Neural progenitor cell (in vitro differentiated cells): ENCODE measurements around the gene TRIM66. TPM values are rescaled to one million over a fixed set of nuclear protein-coding genes. Genes with fewer than 3 reads are reported as not detected.

ENCODE experiments used
- DNase-seq: peaks from one replicate; pipeline ENCODE4 v3.0.0-alpha.2; 2016; ENCODE audit warnings: low spot score
- H2AFZ ChIP-seq: fragments of 200-600 bp; sonication (generic); replicated peaks from 2 replicates; pipeline ENCODE4 v1.6.1; 2016; ENCODE audit warnings: antibody characterized with exemption
- H3F3A ChIP-seq: fragments of 200-600 bp; sonication (generic); 2 replicates; pipeline ENCODE4 v1.6.1; 2016; ENCODE audit warnings: antibody characterized with exemption, low read depth
- H3K27ac ChIP-seq: fragments of 200-600 bp; sonication (generic); 2 replicates; pipeline ENCODE4 v1.5.1; 2016; ENCODE audit warnings: mild to moderate bottlenecking
- H3K27me3 ChIP-seq: fragments of 200-600 bp; sonication (generic); 2 replicates; pipeline ENCODE4 v1.6.1; 2016; ENCODE audit warnings: mild to moderate bottlenecking, moderate library complexity
- H3K36me3 ChIP-seq: fragments of 200-600 bp; sonication (generic); 2 replicates; pipeline ENCODE4 v1.5.1; 2016
- H3K4me1 ChIP-seq: fragments of 200-600 bp; sonication (generic); 2 replicates; pipeline ENCODE4 v1.6.1; 2016; ENCODE audit warnings: mixed run types
- H3K4me2 ChIP-seq: fragments of 200-600 bp; sonication (generic); 2 replicates; pipeline ENCODE4 v1.6.1; 2016
- H3K4me3 ChIP-seq: fragments of 200-600 bp; sonication (generic); 2 replicates; pipeline ENCODE4 v1.5.1; 2016
- H3K79me2 ChIP-seq: fragments of 200-600 bp; sonication (generic); 2 replicates; pipeline ENCODE4 v1.6.1; 2016; ENCODE audit warnings: low read depth
- H3K9ac ChIP-seq: fragments of 200-600 bp; sonication (generic); 2 replicates; pipeline ENCODE4 v1.6.1; 2016
- H3K9me3 ChIP-seq: fragments of 200-600 bp; sonication (generic); 2 replicates; pipeline ENCODE4 v1.5.1; 2016; ENCODE audit warnings: low read depth
- H4K20me1 ChIP-seq: fragments of 200-600 bp; sonication (generic); 2 replicates; pipeline ENCODE4 v1.6.1; 2016; ENCODE audit warnings: low read depth
- H3K27ac Mint-ChIP-seq: 3 replicates; pipeline ENCODE4 v1.8.0; 2021; ENCODE audit warnings: mixed read lengths
- H3K27me3 Mint-ChIP-seq: 2 replicates; pipeline ENCODE4 v1.8.0; 2022; ENCODE audit warnings: low read depth, mild to moderate bottlenecking, inconsistent platforms, moderate library complexity, mixed read lengths; ENCODE audit not compliant: insufficient read depth
- H3K36me3 Mint-ChIP-seq: 3 replicates; pipeline ENCODE4 v1.8.0; 2021; ENCODE audit warnings: mixed read lengths
- H3K4me1 Mint-ChIP-seq: 3 replicates; pipeline ENCODE4 v1.8.0; 2021; ENCODE audit warnings: mixed read lengths
- H3K4me3 Mint-ChIP-seq: 3 replicates; pipeline ENCODE4 v1.8.0; 2021; ENCODE audit warnings: mild to moderate bottlenecking, moderate library complexity, mixed read lengths
- H3K9me3 Mint-ChIP-seq: 3 replicates; pipeline ENCODE4 v1.8.0; 2020; ENCODE audit warnings: mixed read lengths
- EZH2 ChIP-seq: fragments of 200-600 bp; sonication (generic); IDR thresholded peaks from 2 replicates; pipeline ENCODE4 v1.6.1; 2017; ENCODE audit warnings: antibody characterized with exemption, mild to moderate bottlenecking, moderate library complexity
- EZH2phosphoT487 ChIP-seq: fragments of 200-600 bp; sonication (generic); IDR thresholded peaks from 2 replicates; pipeline ENCODE4 v1.6.1; 2017; ENCODE audit warnings: antibody characterized with exemption
- total RNA-seq: library from RNA; depleted of rRNA; stranded (reverse); fragments of >200 nt; gene quantifications from 2 replicates; pipeline ENCODE4 v1.2.3, GENCODE V29; 2015; ENCODE audit warnings: low replicate concordance
- TF ChIP-seq, protein P1 (sequence below): fragments of 200-600 bp; sonication (generic); IDR thresholded peaks from 2 replicates; pipeline ENCODE4 v1.5.1; 2017; ENCODE audit warnings: antibody characterized with exemption, mild to moderate bottlenecking

Gene TRIM66
- total RNA-seq, 1 donor from 2014 or later, result 0.95 TPM

GRCh38 chr11:8689726-8690255 is 7.3 kb upstream of the TRIM66 start:
- Mint-ChIP-seq H3K27ac (peak overlapping the region; percentile 26), H3K4me1 (peaks cover 48% of the 10 kb centered on the region), H3K4me3 (peak overlapping the region; percentile 92), H3K36me3 (peaks cover 38% of the 10 kb centered on the region), H3K9me3 (no peaks in the 10 kb centered on the region), H3K27me3 (no peaks in the 10 kb centered on the region)
- H3K27me3 ChIP-seq, result no peaks in the 10 kb centered on the region
- peaks cover 8% of the 10 kb centered on the region for H4K20me1 ChIP-seq
- no peaks in the 10 kb centered on the region for H3K9me3 ChIP-seq
- peaks cover 55% of the 10 kb centered on the region for H3F3A ChIP-seq
- H3K4me3 ChIP-seq, result peak overlapping the region; percentile 53
- DNase-seq, result no peak
- TF ChIP-seq, protein P1, sequence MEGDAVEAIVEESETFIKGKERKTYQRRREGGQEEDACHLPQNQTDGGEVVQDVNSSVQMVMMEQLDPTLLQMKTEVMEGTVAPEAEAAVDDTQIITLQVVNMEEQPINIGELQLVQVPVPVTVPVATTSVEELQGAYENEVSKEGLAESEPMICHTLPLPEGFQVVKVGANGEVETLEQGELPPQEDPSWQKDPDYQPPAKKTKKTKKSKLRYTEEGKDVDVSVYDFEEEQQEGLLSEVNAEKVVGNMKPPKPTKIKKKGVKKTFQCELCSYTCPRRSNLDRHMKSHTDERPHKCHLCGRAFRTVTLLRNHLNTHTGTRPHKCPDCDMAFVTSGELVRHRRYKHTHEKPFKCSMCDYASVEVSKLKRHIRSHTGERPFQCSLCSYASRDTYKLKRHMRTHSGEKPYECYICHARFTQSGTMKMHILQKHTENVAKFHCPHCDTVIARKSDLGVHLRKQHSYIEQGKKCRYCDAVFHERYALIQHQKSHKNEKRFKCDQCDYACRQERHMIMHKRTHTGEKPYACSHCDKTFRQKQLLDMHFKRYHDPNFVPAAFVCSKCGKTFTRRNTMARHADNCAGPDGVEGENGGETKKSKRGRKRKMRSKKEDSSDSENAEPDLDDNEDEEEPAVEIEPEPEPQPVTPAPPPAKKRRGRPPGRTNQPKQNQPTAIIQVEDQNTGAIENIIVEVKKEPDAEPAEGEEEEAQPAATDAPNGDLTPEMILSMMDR, result no peak
- TF ChIP-seq EZH2 (no peak), EZH2phosphoT487 (no peak)
- H3K36me3 ChIP-seq, result peaks cover 6% of the 10 kb centered on the region
- peak overlapping the region; percentile 80 for H3K4me2 ChIP-seq
- H2AFZ ChIP-seq, result no peak overlapping the region
- H3K27ac ChIP-seq, result no peak overlapping the region
- peaks cover 21% of the 10 kb centered on the region for H3K4me1 ChIP-seq
- peak overlapping the region; percentile 5 for H3K9ac ChIP-seq
- peaks cover 39% of the 10 kb centered on the region for H3K79me2 ChIP-seq

DNA sequence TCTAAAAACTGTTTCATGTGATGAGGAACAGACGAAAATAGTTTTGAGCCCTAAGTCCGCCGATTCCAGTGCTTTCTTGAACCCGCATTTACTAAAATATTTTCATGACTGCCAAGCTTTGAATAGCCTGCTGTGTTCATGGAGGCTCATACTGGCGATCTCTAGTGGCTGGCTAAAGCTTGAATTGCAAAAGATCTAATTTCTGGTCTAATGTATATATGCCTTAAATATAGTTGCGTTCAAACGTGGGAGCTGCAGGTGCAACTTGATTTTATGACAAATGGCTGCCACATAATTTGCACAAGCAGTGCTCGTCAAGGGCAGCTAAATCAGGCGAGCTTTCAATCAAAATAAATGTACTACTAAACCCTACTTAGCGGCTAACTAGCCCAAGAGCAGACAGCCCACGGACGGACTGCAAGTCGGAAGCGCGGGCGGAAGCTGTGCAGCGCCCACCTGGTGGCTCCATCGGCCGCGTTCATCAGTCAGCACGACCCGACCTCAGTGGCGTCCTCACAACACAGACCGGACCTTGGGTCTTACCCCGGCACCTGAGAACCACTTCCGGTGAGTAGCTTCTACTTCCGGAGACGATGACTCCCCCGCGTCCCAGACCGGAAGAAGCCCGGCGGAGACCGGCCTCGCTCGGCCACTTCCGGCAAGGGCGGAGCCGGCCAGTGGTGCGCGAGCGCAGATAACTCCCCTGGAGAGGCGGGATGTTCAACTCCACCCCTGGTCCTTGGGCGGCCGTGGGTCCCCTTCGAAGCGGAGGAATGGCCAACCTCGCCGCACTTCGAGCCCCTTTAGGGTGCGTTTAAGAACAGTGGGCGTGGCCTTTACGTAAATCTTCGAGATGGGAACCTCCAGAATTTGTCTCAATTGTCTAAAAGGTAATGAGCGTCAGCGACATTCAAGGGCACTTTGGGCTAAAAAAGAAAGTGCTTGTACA is 6.2 kb upstream of the TRIM66 start:
- Histone ChIP-seq H3K9ac (peak overlapping the region; percentile 31), H3K9me3 (no peaks in the 10 kb centered on the region), H3K4me1 (peaks cover 29% of the 10 kb centered on the region), H2AFZ (peak overlapping the region; percentile 43), H3K79me2 (peaks cover 50% of the 10 kb centered on the region), H3K27ac (peak overlapping the region; percentile 84), H3K4me2 (peak overlapping the region; percentile 80), H3F3A (peaks cover 63% of the 10 kb centered on the region), H4K20me1 (peaks cover 19% of the 10 kb centered on the region), H3K36me3 (peaks cover 10% of the 10 kb centered on the region), H3K4me3 (peak overlapping the region; percentile 53), H3K27me3 (no peaks in the 10 kb centered on the region)
- TF ChIP-seq, protein P1, result peak; percentile 32
- no peak for TF ChIP-seq EZH2phosphoT487
- peak; percentile 97 for DNase-seq
- H3K27ac Mint-ChIP-seq, result peak overlapping the region; percentile 87
- H3K36me3 Mint-ChIP-seq, result peaks cover 33% of the 10 kb centered on the region
- peaks cover 51% of the 10 kb centered on the region for H3K4me1 Mint-ChIP-seq
- no peaks in the 10 kb centered on the region for H3K9me3 Mint-ChIP-seq
- peaks cover 2% of the 10 kb centered on the region for H3K27me3 Mint-ChIP-seq
- H3K4me3 Mint-ChIP-seq, result peak overlapping the region; percentile 92

DNA sequence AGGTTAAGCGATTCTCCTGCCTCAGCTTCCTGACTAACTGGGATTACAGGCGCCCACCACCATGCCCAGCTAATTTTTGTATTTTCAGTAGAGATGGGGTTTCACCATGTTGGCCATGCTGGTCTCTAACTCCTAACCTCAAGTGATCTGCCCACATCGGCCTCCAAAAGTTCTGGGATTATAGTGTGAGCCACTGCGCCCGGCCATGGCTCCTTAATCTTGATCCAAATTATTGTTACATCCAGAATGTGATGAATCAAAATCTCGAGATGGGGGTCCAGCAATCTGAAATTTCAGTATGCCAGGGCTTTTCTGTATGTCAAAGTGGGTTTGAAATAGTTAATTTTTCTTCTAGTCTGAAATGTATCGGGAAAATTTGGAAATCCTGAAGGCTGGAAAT is 3.9 kb upstream of the TRIM66 start:
- Histone ChIP-seq H3K27ac (no peak overlapping the region), H4K20me1 (peaks cover 27% of the 10 kb centered on the region), H3K79me2 (peaks cover 59% of the 10 kb centered on the region), H3K36me3 (peaks cover 10% of the 10 kb centered on the region), H3F3A (peaks cover 82% of the 10 kb centered on the region), H3K9me3 (no peaks in the 10 kb centered on the region), H2AFZ (no peak overlapping the region), H3K27me3 (no peaks in the 10 kb centered on the region), H3K4me2 (no peak overlapping the region), H3K9ac (no peak overlapping the region), H3K4me3 (no peak overlapping the region), H3K4me1 (peaks cover 30% of the 10 kb centered on the region)
- DNase-seq, result no peak
- H3K4me1 Mint-ChIP-seq, result peaks cover 60% of the 10 kb centered on the region
- no peaks in the 10 kb centered on the region for H3K9me3 Mint-ChIP-seq
- peaks cover 26% of the 10 kb centered on the region for H3K36me3 Mint-ChIP-seq
- H3K4me3 Mint-ChIP-seq, result no peak overlapping the region
- TF ChIP-seq, protein P1, result no peak
- H3K27ac Mint-ChIP-seq, result no peak overlapping the region
- peaks cover 5% of the 10 kb centered on the region for H3K27me3 Mint-ChIP-seq
